Neural progenitor cell (in vitro differentiated cells): ENCODE measurements around the gene NKTR. TPM values are rescaled to one million over a fixed set of nuclear protein-coding genes. Genes with fewer than 3 reads are reported as not detected.

ENCODE experiments used
- DNase-seq: peaks from one replicate; pipeline ENCODE4 v3.0.0-alpha.2; 2016; ENCODE audit warnings: low spot score
- H2AFZ ChIP-seq: fragments of 200-600 bp; sonication (generic); replicated peaks from 2 replicates; pipeline ENCODE4 v1.6.1; 2016; ENCODE audit warnings: antibody characterized with exemption
- H3F3A ChIP-seq: fragments of 200-600 bp; sonication (generic); 2 replicates; pipeline ENCODE4 v1.6.1; 2016; ENCODE audit warnings: antibody characterized with exemption, low read depth
- H3K27ac ChIP-seq: fragments of 200-600 bp; sonication (generic); 2 replicates; pipeline ENCODE4 v1.5.1; 2016; ENCODE audit warnings: mild to moderate bottlenecking
- H3K27me3 ChIP-seq: fragments of 200-600 bp; sonication (generic); 2 replicates; pipeline ENCODE4 v1.6.1; 2016; ENCODE audit warnings: mild to moderate bottlenecking, moderate library complexity
- H3K36me3 ChIP-seq: fragments of 200-600 bp; sonication (generic); 2 replicates; pipeline ENCODE4 v1.5.1; 2016
- H3K4me1 ChIP-seq: fragments of 200-600 bp; sonication (generic); 2 replicates; pipeline ENCODE4 v1.6.1; 2016; ENCODE audit warnings: mixed run types
- H3K4me2 ChIP-seq: fragments of 200-600 bp; sonication (generic); 2 replicates; pipeline ENCODE4 v1.6.1; 2016
- H3K4me3 ChIP-seq: fragments of 200-600 bp; sonication (generic); 2 replicates; pipeline ENCODE4 v1.5.1; 2016
- H3K79me2 ChIP-seq: fragments of 200-600 bp; sonication (generic); 2 replicates; pipeline ENCODE4 v1.6.1; 2016; ENCODE audit warnings: low read depth
- H3K9ac ChIP-seq: fragments of 200-600 bp; sonication (generic); 2 replicates; pipeline ENCODE4 v1.6.1; 2016
- H3K9me3 ChIP-seq: fragments of 200-600 bp; sonication (generic); 2 replicates; pipeline ENCODE4 v1.5.1; 2016; ENCODE audit warnings: low read depth
- H4K20me1 ChIP-seq: fragments of 200-600 bp; sonication (generic); 2 replicates; pipeline ENCODE4 v1.6.1; 2016; ENCODE audit warnings: low read depth
- H3K27ac Mint-ChIP-seq: 3 replicates; pipeline ENCODE4 v1.8.0; 2021; ENCODE audit warnings: mixed read lengths
- H3K27me3 Mint-ChIP-seq: 2 replicates; pipeline ENCODE4 v1.8.0; 2022; ENCODE audit warnings: low read depth, mild to moderate bottlenecking, inconsistent platforms, moderate library complexity, mixed read lengths; ENCODE audit not compliant: insufficient read depth
- H3K36me3 Mint-ChIP-seq: 3 replicates; pipeline ENCODE4 v1.8.0; 2021; ENCODE audit warnings: mixed read lengths
- H3K4me1 Mint-ChIP-seq: 3 replicates; pipeline ENCODE4 v1.8.0; 2021; ENCODE audit warnings: mixed read lengths
- H3K4me3 Mint-ChIP-seq: 3 replicates; pipeline ENCODE4 v1.8.0; 2021; ENCODE audit warnings: mild to moderate bottlenecking, moderate library complexity, mixed read lengths
- H3K9me3 Mint-ChIP-seq: 3 replicates; pipeline ENCODE4 v1.8.0; 2020; ENCODE audit warnings: mixed read lengths
- EZH2 ChIP-seq: fragments of 200-600 bp; sonication (generic); IDR thresholded peaks from 2 replicates; pipeline ENCODE4 v1.6.1; 2017; ENCODE audit warnings: antibody characterized with exemption, mild to moderate bottlenecking, moderate library complexity
- EZH2phosphoT487 ChIP-seq: fragments of 200-600 bp; sonication (generic); IDR thresholded peaks from 2 replicates; pipeline ENCODE4 v1.6.1; 2017; ENCODE audit warnings: antibody characterized with exemption
- total RNA-seq: library from RNA; depleted of rRNA; stranded (reverse); fragments of >200 nt; gene quantifications from 2 replicates; pipeline ENCODE4 v1.2.3, GENCODE V29; 2015; ENCODE audit warnings: low replicate concordance
- TF ChIP-seq, protein P1 (sequence below): fragments of 200-600 bp; sonication (generic); IDR thresholded peaks from 2 replicates; pipeline ENCODE4 v1.5.1; 2017; ENCODE audit warnings: antibody characterized with exemption, mild to moderate bottlenecking

Gene NKTR
- total RNA-seq, 1 donor from 2014 or later, result 190 TPM

GRCh38 chr3:42694366-42694765, 93.9 kb downstream of the NKTR start:
- Histone ChIP-seq H4K20me1 (no peaks in the 10 kb centered on the region), H3K4me3 (no peak overlapping the region), H3K9me3 (no peaks in the 10 kb centered on the region), H2AFZ (no peak overlapping the region), H3K79me2 (no peaks in the 10 kb centered on the region), H3K27ac (no peak overlapping the region), H3K27me3 (no peaks in the 10 kb centered on the region), H3K9ac (no peak overlapping the region), H3K4me1 (peaks cover 5% of the 10 kb centered on the region), H3K36me3 (no peaks in the 10 kb centered on the region), H3K4me2 (no peak overlapping the region), H3F3A (no peaks in the 10 kb centered on the region)
- no peaks in the 10 kb centered on the region for H3K36me3 Mint-ChIP-seq
- H3K9me3 Mint-ChIP-seq, result no peaks in the 10 kb centered on the region
- DNase-seq, result no peak
- peaks cover 4% of the 10 kb centered on the region for H3K4me1 Mint-ChIP-seq
- no peak overlapping the region for H3K4me3 Mint-ChIP-seq
- TF ChIP-seq EZH2phosphoT487, result no peak
- no peak for TF ChIP-seq EZH2
- TF ChIP-seq, protein P1, sequence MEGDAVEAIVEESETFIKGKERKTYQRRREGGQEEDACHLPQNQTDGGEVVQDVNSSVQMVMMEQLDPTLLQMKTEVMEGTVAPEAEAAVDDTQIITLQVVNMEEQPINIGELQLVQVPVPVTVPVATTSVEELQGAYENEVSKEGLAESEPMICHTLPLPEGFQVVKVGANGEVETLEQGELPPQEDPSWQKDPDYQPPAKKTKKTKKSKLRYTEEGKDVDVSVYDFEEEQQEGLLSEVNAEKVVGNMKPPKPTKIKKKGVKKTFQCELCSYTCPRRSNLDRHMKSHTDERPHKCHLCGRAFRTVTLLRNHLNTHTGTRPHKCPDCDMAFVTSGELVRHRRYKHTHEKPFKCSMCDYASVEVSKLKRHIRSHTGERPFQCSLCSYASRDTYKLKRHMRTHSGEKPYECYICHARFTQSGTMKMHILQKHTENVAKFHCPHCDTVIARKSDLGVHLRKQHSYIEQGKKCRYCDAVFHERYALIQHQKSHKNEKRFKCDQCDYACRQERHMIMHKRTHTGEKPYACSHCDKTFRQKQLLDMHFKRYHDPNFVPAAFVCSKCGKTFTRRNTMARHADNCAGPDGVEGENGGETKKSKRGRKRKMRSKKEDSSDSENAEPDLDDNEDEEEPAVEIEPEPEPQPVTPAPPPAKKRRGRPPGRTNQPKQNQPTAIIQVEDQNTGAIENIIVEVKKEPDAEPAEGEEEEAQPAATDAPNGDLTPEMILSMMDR, result no peak
- no peak overlapping the region for H3K27ac Mint-ChIP-seq
- peaks cover 5% of the 10 kb centered on the region for H3K27me3 Mint-ChIP-seq

GRCh38 chr3:42696356-42697288, 96.1 kb downstream of the NKTR start:
- Mint-ChIP-seq H3K9me3 (peaks cover 2% of the 10 kb centered on the region), H3K4me1 (no peaks in the 10 kb centered on the region), H3K27ac (no peak overlapping the region), H3K27me3 (peaks cover 5% of the 10 kb centered on the region), H3K36me3 (no peaks in the 10 kb centered on the region), H3K4me3 (no peak overlapping the region)
- DNase-seq, result no peak
- no peak for TF ChIP-seq EZH2phosphoT487
- no peak for TF ChIP-seq EZH2
- H3K4me3 ChIP-seq, result no peak overlapping the region
- no peaks in the 10 kb centered on the region for H3F3A ChIP-seq
- no peaks in the 10 kb centered on the region for H3K4me1 ChIP-seq
- H3K27ac ChIP-seq, result no peak overlapping the region
- no peaks in the 10 kb centered on the region for H3K9me3 ChIP-seq
- peaks cover 8% of the 10 kb centered on the region for H4K20me1 ChIP-seq
- no peaks in the 10 kb centered on the region for H3K79me2 ChIP-seq
- H3K4me2 ChIP-seq, result no peak overlapping the region
- no peaks in the 10 kb centered on the region for H3K27me3 ChIP-seq
- no peak overlapping the region for H3K9ac ChIP-seq
- H2AFZ ChIP-seq, result no peak overlapping the region
- H3K36me3 ChIP-seq, result no peaks in the 10 kb centered on the region

- Histone ChIP-seq H3K79me2 (no peaks in the 10 kb centered on the region), H3K9ac (no peak overlapping the region), H3K9me3 (no peaks in the 10 kb centered on the region), H3K36me3 (no peaks in the 10 kb centered on the region), H3K27ac (no peak overlapping the region), H3F3A (no peaks in the 10 kb centered on the region), H3K4me2 (no peak overlapping the region), H4K20me1 (peaks cover 14% of the 10 kb centered on the region), H3K4me1 (no peaks in the 10 kb centered on the region), H2AFZ (no peak overlapping the region), H3K27me3 (no peaks in the 10 kb centered on the region), H3K4me3 (no peak overlapping the region)
- H3K4me3 Mint-ChIP-seq, result no peak overlapping the region
- no peak for DNase-seq
- H3K9me3 Mint-ChIP-seq, result peaks cover 2% of the 10 kb centered on the region
- no peaks in the 10 kb centered on the region for H3K36me3 Mint-ChIP-seq
- TF ChIP-seq EZH2phosphoT487, result no peak
- TF ChIP-seq, protein P1, result no peak
- no peak for TF ChIP-seq EZH2
- peaks cover 5% of the 10 kb centered on the region for H3K27me3 Mint-ChIP-seq
- no peak overlapping the region for H3K27ac Mint-ChIP-seq
- H3K4me1 Mint-ChIP-seq, result no peaks in the 10 kb centered on the region
Observed at GRCh38 chr3:42697289-42698051, 97.0 kb downstream of the NKTR start.

Other genes starting within 250 kb of the NKTR start
- not detected in 2 replicates for gene LYZL4, start 190.1 kb upstream of the NKTR start, total RNA-seq
- 1.4 and 2.9 TPM in 2 replicates for gene VIPR1, start 98.0 kb upstream of the NKTR start, total RNA-seq
- gene SEC22C, start 18.7 kb upstream of the NKTR start, total RNA-seq, result 48.5 and 48.6 TPM in 2 replicates
- gene SS18L2, start 9.8 kb upstream of the NKTR start, total RNA-seq, result 58.4 and 108 TPM in 2 replicates
- 4.4 and 5.7 TPM in 2 replicates for gene ZBTB47, start 53.0 kb downstream of the NKTR start, total RNA-seq
- gene KLHL40, start 84.9 kb downstream of the NKTR start, total RNA-seq, result not detected in 2 replicates
- gene HHATL, start 102.1 kb downstream of the NKTR start, total RNA-seq, result not detected in 2 replicates
- gene CCDC13, start 172.6 kb downstream of the NKTR start, total RNA-seq, result 1.1 TPM in 1 of 2 replicates, not detected in the other
- 110 and 181 TPM in 2 replicates for gene HIGD1A, start 203.8 kb downstream of the NKTR start, total RNA-seq
- gene ACKR2, start 208.8 kb downstream of the NKTR start, total RNA-seq, result not detected in 2 replicates